Measurements from ENCODE around the gene PIWIL1. TPM values are rescaled to one million over a fixed set of nuclear protein-coding genes. Genes with fewer than 3 reads are reported as not detected.

Gene PIWIL1
- total RNA-seq, 1 experiment from 2014 or later, result not detected

DNA sequence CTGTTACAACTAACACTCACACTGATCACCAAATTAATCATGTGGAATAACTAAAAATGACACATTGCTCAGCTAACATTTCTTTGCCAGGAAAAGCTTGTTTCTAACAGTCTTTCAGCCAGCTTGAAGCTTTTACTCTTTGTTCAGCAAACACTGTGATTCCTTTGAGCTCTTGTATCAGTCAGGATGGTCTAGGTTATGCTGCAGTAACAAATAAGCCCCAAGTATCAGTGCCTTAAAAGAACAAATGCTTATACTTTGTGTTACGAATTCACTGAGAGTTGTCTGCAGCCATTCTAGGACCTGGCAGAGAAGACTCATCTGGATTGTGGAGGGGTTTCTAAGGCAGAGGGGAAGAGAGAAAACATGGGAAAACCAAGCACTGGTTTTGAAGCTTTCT, 47.6 kb upstream of the PIWIL1 start:
- Histone ChIP-seq H3K36me3 (ENCODE audit: insufficient read depth, low read length, poor library complexity, severe bottlenecking) (no peaks in the 10 kb centered on the region), H3K9me3 (ENCODE audit: low read depth, low read length, poor library complexity, severe bottlenecking) (no peaks in the 10 kb centered on the region), H3K4me1 (ENCODE audit: insufficient read depth, low read length, poor library complexity, severe bottlenecking) (no peaks in the 10 kb centered on the region), H3K27me3 (replicated peaks; ENCODE audit: insufficient read depth, low read depth, low read length, poor library complexity) (no peaks in the 10 kb centered on the region), H3K4me3 (ENCODE audit: low read depth, low read length, poor library complexity, severe bottlenecking) (no peak overlapping the region), H3K27ac (ENCODE audit: low read depth, low read length, poor library complexity, severe bottlenecking) (no peak overlapping the region)
- DNase-seq (ENCODE audit: low spot score), result no peak
- intact Hi-C loops (cut with micrococcal nuclease; ENCODE audit: unreplicated experiment), result no loop called here
- ChIA-PET POLR2A (ENCODE audit: low non-redundant PET) (no interaction called here), CTCF (no interaction called here)
- BruUV-seq (replicated peaks), result no TSS peak
- no peak for TF ChIP-seq CTCF (conservative IDR thresholded peaks at IDR 0.05; ENCODE audit: low read depth, low read length)

DNA sequence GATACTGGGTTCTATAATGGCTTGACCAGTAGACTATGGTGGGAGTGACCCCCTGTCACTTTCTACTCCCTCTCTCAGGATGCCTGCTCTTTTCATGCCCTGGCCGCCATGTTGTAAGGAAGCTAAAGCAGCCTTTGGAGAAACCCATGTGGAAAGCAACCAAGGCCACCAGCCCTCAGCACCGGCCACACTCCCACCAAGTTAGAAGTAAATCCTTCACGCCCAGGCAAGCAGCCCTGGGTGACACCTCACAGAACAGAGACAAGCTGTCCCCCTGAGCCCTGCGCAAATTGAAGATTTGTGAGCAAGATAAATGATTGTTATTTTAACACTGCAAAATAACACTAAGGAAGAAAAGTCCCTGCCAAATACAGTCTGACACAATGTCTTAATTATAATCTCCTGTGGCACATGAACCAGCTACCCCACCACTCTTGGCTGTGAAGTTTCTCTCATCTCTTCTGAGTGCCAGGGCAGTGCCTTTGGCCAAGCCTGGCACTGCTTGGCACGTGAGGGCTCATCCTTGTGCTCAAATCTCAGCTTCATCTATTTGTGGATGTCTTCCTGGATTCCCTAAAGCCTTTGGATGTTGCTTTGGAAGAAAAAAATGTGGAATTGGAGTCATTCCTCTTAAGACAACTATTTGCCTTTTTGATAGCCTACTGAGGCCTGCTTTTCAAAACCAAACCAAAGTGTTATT, 39.2 kb upstream of the PIWIL1 start:
- Histone ChIP-seq H3K9me3 (ENCODE audit: low read depth, low read length, poor library complexity, severe bottlenecking) (no peaks in the 10 kb centered on the region), H3K4me1 (ENCODE audit: insufficient read depth, low read length, poor library complexity, severe bottlenecking) (no peaks in the 10 kb centered on the region), H3K4me3 (ENCODE audit: low read depth, low read length, poor library complexity, severe bottlenecking) (no peak overlapping the region), H3K36me3 (ENCODE audit: insufficient read depth, low read length, poor library complexity, severe bottlenecking) (no peaks in the 10 kb centered on the region), H3K27ac (ENCODE audit: low read depth, low read length, poor library complexity, severe bottlenecking) (no peak overlapping the region), H3K27me3 (replicated peaks; ENCODE audit: insufficient read depth, low read depth, low read length, poor library complexity) (no peaks in the 10 kb centered on the region)
- BruUV-seq (replicated peaks), result no TSS peak
- ChIA-PET CTCF (no interaction called here), POLR2A (ENCODE audit: low non-redundant PET) (no interaction called here)
- intact Hi-C loops (cut with micrococcal nuclease; ENCODE audit: unreplicated experiment), result no loop called here
- DNase-seq (ENCODE audit: low spot score), result no peak
- TF ChIP-seq CTCF (conservative IDR thresholded peaks at IDR 0.05; ENCODE audit: low read depth, low read length), result no peak
- TF ChIP-seq EZH2 (IDR thresholded peaks at IDR 0.05; ENCODE audit: borderline replicate concordance, low read depth, low read length, poor library complexity, severe bottlenecking), result no peak

- H3K4me1 ChIP-seq (ENCODE audit: insufficient read depth, low read length, poor library complexity, severe bottlenecking), result no peaks in the 10 kb centered on the region
- POLR2A ChIA-PET (ENCODE audit: low non-redundant PET), result no interaction called here
- H3K27ac ChIP-seq (ENCODE audit: low read depth, low read length, poor library complexity, severe bottlenecking), result no peak overlapping the region
- H3K27me3 ChIP-seq (replicated peaks; ENCODE audit: insufficient read depth, low read depth, low read length, poor library complexity), result peaks cover 3% of the 10 kb centered on the region
- intact Hi-C loops (cut with micrococcal nuclease; ENCODE audit: unreplicated experiment), result no loop called here
- no peaks in the 10 kb centered on the region for H3K36me3 ChIP-seq (ENCODE audit: insufficient read depth, low read length, poor library complexity, severe bottlenecking)
- CTCF ChIA-PET, result no interaction called here
- BruUV-seq (replicated peaks), result no TSS peak
- H3K9me3 ChIP-seq (ENCODE audit: low read depth, low read length, poor library complexity, severe bottlenecking), result no peaks in the 10 kb centered on the region
- no peak for TF ChIP-seq CTCF (conservative IDR thresholded peaks at IDR 0.05; ENCODE audit: low read depth, low read length)
- TF ChIP-seq EZH2 (IDR thresholded peaks at IDR 0.05; ENCODE audit: borderline replicate concordance, low read depth, low read length, poor library complexity, severe bottlenecking), result no peak
- no peak overlapping the region for H3K4me3 ChIP-seq (ENCODE audit: low read depth, low read length, poor library complexity, severe bottlenecking)
- no peak for DNase-seq (ENCODE audit: low spot score)
Observed at GRCh38 chr12:130299574-130299973, 38.1 kb upstream of the PIWIL1 start.
